HEK293T (cell line): ENCODE results near the gene MANSC1.

ENCODE experiments used
- NFRKB ChIP-seq: fragments of 450-650 bp; IDR thresholded peaks from 2 replicates; pipeline ENCODE4 v1.6.1; 2016; ENCODE audit warnings: mild to moderate bottlenecking, moderate library complexity
- SP1 ChIP-seq: fragments of 450-650 bp; IDR thresholded peaks from 2 replicates; pipeline ENCODE4 v1.6.1; 2017

DNA sequence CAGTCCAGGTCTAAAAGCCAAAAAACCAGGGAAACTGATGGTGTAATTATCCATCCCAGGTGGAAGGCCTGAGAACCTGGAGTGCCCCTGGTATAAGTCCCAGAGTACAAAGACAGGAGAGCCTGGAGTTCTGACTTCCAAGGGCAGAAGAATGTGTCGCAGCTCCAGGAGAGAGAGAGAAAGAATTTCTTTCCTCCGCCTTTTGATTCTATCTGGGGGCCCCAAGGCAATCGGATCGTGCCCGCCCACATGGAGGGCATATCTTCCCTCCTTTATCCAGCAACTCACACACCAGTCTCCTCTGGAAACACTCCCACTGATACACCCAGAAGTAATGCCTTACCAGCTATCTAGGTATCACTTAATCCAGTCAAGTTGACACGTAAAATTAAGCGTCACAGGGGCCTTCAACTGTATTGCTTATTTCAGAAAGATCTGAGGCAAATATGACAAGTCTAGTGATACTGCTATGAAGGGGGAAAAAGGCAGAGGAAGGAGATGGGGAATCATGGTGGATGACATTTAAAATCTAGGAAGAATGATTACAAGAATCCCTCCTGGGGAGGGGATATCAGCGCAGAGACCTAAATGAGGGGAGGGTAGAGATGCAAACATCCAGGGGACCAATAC, 52.7 kb downstream of the MANSC1 start:
- TF ChIP-seq SP1 (no peak), NFRKB (no peak)
